IPS-18c (cell line): ENCODE results near the gene RCAN1.
"Not testable (repeated sequence)": the region's sequence is repeated elsewhere in the genome, so short reads cannot be mapped to it uniquely, and the experiment has no call there.

Experiments
- H3K4me3 ChIP-seq: 2 replicates; pipeline ENCODE4 v1.7.0; 2013; ENCODE audit warnings: low read depth, mild to moderate bottlenecking, low read length, moderate library complexity; ENCODE audit not compliant: insufficient read depth
- H3K9me3 ChIP-seq: one replicate; pipeline ENCODE4 v1.6.1; 2013; ENCODE audit warnings: mild to moderate bottlenecking, low read length, moderate library complexity; ENCODE audit not compliant: control insufficient read depth, insufficient read depth

RCAN1 gene

DNA sequence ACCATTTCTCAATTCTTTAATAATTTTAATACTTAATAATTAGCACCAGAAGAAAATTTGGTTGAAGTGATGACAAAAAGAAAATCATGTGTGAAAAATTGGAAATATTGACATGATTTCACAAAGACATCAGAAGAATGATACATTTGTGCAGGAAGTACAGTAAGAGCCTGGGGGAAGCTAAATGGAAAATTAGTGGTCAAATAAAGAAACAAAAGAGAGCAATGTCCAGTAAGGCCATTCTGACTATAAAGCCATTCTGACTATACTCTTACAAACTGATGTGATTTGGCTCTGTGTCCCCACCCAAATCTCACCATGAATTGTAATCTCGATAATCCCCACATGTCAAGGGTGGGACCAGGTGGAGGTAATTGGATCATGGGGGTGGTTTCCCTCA lies 54.3 kb downstream of the RCAN1 start:
- no peak overlapping the region for H3K4me3 ChIP-seq

DNA sequence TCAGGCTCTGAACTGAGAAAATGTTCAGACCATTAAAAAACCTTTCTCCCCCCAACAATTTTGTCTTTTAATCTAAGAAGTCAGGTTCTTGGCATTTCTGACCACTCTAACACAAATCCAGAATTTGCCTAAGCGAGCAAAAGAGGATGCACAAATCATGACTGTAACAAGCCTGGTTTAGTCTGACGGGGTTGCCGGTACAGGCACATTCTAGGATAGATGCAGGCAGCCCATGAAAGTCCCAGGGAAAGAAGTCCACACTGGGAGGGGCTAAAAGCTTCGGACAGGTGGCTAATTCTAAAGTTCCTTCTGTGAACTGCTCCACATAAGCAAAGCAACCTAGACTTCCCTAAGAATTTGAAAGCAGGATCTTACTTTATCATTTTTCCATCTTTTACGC lies 54.9 kb downstream of the RCAN1 start:
- no peak overlapping the region for H3K4me3 ChIP-seq
- H3K9me3 ChIP-seq, result no peaks in the 10 kb centered on the region

More for the DNA sequence above, 54.3 kb downstream of the RCAN1 start:
- H3K9me3 ChIP-seq, result no peaks in the 10 kb centered on the region

DNA sequence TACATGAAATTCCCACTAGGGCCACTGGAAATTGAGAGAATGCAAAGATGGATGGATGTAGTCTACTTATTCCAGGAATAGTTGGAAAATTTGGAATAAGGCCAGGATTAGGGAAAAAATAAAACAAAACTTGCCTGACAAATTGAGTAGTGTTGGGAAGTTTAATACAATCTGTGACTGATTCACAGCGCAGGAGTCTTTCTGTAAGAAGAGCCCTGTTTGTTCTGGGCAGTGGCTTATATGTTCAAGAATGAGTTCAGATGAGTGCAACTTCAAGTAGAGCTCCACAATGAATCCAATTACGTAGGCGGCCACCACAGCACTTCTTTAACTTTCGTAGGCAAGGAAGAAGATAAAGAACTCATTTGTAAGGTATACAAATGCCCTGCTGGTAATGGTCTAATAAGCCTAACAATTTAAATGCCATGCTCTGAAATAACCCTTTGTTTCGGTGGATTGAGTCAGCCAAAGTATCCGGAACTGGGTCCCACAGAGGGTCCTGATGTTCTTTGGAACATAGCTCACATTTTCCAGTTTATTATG lies 55.8 kb downstream of the RCAN1 start:
- H3K9me3 ChIP-seq, result peaks cover 3% of the 10 kb centered on the region
- no peak overlapping the region for H3K4me3 ChIP-seq

DNA sequence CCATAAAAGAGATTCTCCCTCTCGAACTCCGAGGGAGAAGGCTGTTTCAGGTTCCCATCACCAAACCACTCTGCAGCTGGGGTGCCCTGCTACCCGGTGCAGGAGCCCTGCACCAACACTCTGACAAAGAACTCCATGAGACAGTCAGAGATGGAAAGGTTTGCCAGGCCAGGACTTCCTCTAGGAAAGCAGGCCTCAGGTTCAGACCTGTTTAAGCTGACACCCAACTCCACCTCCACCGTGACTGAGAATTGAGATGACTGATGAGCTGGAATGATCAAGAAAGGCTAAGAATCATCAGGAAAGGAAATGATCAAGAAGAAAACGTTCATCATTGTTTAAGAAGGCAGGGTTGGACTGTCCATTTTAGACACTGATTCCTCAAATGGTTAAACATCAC lies 56.7 kb downstream of the RCAN1 start:
- no peak overlapping the region for H3K4me3 ChIP-seq
- H3K9me3 ChIP-seq, result peaks cover 3% of the 10 kb centered on the region

DNA sequence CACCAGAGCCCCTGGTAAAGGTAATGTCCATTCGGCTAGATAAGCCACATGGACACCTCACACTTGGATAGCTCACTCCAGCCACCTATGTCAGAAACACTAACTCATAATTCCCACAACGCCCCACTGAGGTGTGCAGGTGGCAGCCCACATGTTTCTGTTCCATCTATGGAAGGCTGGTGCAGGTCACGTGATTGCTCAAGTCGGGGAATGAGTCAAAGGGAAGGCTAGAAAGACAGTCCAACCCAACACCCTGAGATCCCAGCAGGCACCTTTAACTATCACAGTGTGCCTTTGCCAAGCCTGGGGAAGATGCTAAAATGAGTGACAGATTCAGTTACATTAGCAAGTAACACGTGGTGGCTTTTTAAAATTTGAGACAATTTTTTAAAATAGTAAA lies 57.7 kb downstream of the RCAN1 start:
- Histone ChIP-seq H3K9me3 (peaks cover 3% of the 10 kb centered on the region), H3K4me3 (no peak overlapping the region)

DNA sequence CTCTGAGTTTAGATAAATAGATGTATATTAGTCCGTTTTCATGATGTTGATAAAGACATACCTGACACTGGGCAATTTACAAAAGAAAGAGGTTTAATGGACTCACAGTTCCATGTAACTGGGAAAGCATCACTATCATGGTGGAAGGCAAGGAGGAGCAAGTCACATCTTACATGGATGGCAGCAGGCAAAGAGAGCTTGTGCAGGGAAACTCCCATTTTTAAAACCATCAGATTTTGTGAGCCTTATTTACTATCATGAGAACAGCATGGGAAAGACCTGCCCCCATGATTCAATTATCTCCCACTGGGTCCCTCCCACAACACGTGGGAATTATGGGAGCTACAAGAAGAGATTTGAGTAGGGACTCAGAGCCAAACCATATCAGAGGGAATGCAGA lies 60.2 kb downstream of the RCAN1 start:
- not testable (repeated sequence) for H3K4me3 ChIP-seq, H3K9me3 ChIP-seq

DNA sequence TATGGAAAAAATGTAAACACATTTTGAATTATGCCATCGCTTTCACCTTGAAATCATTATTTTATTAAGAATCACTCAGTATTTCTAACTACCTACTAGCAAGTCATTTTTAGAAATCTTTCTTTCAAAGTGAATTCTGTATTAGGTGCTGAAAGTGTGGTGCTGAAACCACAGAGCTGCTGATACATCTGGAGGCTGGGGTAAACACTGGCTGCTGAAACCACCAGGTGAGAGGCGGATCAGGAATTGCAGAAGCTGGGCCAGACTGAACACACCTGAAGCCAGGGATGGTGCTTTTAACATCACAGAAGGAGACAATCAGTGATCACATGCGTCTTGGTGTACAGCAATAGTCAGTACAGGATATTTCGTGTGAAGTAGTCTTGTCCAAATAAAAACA lies 60.7 kb downstream of the RCAN1 start:
- no peak overlapping the region for H3K4me3 ChIP-seq
- peaks cover 3% of the 10 kb centered on the region for H3K9me3 ChIP-seq

DNA sequence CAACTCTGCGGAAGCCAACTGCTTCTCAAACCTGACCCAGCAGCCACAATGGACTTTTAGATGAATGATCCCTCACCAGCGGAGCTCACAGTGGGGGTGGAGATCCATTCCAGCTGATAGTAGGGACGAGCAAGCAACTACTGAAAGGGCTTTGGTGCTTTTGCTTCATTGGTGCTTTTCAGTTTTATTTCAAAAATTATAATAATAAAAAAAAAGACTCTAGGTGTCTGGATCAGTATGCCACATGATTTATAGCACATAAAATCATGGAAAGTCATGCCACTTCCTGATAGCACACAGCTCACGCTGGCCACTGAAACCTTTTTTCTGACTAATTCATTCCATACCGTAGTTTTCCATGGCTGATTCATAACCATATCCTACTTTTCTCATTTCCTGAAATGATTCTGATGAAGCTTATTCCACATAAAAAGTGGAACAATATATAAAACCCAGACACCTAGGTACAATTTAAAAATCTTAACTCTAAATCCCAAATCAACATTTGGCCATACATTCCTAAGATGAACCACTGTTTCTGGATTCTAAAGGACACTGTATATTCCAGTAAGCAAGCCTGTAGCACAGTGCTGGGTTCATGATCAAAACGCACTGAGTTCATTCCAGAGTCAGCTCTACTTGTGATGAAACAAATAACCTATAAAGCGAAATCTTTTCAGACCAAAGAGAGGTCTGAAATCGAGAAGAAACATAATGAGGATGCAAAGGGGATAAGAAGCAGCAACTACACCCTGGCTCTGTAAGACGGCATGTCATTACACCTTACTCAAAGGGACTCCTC lies 61.6 kb downstream of the RCAN1 start:
- no peak overlapping the region for H3K4me3 ChIP-seq

DNA sequence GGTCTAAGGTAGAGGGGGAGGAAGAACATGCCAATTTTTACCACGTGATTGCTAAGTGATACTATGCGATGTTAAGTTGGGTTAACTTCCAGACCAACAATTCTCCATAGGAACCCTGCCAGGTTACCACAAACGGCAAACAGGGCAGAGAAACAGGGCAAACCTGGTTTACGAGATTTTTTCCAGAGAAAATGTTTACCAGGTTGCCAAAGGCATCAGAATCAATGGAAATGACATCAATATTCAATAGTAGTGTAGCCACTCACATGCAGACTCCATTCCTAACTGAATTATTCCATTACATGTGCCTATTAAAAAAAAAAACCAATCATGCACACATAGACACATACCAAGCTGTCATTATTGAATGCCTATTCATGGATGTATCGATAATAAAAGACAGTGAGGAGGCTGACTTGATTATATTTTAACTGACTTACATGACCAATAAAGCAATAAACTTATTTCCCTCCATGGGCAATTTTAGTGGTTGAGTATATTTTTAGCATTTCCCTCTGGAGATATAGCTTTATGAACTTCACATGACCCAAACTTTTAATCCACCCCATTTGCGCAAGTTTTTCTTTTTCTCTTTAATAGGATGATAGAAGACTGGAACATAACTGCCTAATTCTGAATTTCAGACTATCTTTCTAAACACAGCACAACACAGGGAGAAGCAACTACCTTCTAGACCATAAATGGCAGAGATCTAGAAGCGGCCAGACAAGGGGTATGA lies 62.4 kb downstream of the RCAN1 start:
- H3K4me3 ChIP-seq, result no peak overlapping the region
- H3K9me3 ChIP-seq, result peaks cover 3% of the 10 kb centered on the region

More for the DNA sequence above, 61.6 kb downstream of the RCAN1 start:
- peaks cover 3% of the 10 kb centered on the region for H3K9me3 ChIP-seq

DNA sequence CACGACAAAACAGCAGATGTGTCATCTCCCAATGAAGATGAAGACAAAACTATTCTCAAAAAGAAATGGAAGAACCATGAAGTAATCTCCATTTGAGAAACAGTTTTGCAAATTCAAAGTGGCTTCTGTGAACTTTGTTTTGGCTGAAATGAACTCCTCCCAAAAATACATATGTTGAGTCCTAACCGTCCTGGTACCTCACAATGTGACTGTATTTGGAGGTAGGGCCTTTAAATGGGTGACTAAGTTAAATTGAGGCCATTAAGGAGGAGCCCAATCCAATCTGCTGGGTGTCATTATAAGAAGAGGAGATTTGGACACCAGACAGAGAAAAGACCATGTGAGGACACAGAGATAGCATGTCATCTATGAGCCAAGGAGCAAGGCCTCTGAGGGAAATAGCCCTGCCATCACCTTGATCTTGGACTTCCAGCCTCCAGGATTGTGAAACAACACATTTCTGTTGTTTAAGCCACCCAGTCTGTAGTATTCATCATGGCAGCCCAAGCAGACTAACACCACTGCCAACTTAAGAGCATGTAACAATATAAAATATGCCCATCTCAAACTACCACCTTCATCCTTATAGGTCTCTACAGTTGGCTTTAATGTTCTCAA lies 64.6 kb downstream of the RCAN1 start:
- peaks cover 3% of the 10 kb centered on the region for H3K9me3 ChIP-seq
- H3K4me3 ChIP-seq, result no peak overlapping the region

DNA sequence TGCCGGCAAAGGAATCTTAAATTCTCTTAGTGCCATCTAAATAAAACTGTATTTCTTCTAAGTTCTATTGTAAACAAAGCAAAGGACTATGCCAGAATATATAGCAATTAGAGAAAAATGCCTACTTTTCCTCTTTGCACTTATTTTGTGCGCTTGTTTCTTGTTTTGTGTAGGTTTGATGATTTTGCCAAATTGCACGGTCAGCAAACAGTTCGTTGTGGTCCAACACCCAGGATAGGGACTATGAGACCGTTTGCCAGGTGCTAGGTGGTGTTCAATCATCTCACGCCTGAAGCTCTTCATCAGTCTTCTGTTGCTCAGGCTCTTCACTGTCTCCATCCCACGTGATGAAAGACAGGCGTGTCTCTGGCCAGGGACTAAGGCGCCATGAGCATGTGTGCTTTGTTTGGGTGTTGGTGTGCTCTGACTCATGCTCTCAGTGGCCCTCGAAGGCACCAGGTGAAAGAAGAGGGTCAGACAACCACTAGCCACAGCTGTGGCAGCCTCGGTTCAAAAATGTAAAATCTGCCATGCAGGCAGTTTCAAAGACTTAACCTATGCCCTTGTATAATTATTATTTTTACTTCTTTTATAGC lies 66.0 kb downstream of the RCAN1 start:
- no peak overlapping the region for H3K4me3 ChIP-seq

DNA sequence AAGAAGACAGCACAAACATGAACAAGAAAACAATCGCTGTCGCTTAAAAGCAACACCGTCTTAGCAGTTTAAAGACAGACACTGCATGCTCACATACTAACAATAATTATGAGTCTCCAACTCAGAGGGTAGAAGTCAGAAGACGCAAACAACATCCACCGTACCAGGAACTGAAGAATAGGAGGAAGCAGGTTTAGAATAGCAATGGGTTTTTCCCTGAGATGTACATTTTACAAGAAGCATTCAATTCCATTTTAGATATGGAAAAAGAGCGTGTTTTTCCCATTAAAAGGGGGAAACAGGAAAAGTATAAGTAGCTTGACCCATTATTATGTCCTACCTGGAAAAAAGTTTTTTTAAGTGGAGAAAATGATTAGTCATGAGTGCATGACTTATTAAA lies 68.4 kb downstream of the RCAN1 start:
- peaks cover 3% of the 10 kb centered on the region for H3K9me3 ChIP-seq
- H3K4me3 ChIP-seq, result no peak overlapping the region

More for the DNA sequence above, 66.0 kb downstream of the RCAN1 start:
- peaks cover 3% of the 10 kb centered on the region for H3K9me3 ChIP-seq

DNA sequence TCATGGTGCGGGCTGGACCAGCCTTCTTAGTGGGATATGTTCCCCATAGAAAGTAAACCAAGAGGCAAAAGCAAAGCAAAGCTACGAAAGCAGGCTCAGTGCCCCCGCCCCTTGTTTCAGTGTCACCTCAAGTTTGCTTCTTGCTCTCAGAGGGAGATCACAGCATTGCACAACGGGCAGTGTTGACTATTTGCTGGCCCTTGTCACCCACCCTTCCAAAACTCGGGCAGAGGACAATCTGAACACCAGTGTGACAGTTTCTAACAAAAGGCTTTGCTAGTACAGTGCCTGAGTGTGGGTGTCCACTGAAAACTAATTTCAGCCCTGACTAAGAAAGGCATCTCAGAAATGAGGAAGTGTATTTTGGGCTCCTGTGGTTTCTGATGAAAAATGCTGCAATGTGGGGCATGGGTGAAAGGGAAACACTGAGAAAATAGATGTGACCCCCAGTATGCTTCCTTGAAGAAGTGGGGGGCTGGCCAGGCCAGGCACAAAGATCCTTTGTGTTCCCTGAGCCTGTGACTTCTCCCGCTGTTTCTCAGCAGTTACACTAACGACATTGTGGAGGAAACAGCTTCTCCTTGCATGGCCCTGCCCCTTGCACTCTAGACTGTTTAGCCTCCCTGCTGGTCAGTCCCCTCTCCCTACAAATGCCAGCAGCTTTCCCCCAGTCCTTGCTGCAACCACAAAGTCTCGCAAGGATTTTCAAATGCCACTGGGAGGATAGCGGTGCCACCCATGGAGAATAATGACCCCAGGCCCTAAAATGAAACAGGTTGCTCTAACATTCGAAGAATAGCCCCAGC lies 69.6 kb downstream of the RCAN1 start:
- Histone ChIP-seq H3K4me3 (no peak overlapping the region), H3K9me3 (peaks cover 3% of the 10 kb centered on the region)

DNA sequence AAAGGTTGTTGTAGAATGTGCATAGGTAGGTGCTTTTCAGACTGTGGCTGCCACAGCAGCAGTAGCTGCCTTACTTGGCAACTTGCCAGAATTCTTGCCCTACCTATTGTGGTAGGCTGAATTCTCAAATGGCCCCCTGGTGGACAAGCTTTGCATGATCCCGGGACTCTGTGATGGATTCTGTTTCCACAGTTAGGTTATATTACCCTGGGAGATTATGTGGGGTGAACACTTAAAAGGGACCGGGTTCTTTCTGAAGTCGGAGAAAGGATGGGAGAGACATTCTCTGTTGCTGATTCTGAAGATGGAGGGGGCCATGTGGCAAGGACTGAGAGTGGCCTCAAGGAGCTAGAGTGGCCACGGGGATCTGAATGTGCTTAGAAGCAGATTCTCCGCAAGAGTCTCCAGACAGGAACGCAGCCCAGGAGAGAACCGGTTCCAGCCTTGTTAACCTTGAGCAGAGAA lies 70.8 kb downstream of the RCAN1 start:
- H3K4me3 ChIP-seq, result no peak overlapping the region

DNA sequence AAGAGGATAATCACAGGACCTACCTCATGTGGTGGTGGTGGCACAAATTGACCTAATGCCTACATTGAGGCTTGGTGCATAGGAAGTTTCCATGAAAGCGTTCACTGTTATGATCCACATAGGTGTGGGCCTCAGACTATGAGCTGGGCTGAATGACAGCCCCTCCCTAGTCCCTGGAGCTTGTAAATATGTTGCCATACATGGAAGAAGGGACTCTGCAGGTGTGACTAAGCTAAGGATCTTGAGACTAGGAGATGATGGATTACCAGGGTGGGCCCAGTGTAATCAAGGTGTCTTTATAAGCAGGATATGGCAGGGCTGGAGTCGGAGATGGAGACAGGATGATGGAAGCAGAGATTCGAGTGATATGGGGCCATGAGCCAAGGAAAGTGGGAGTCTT lies 71.9 kb downstream of the RCAN1 start:
- Histone ChIP-seq H3K4me3 (no peak overlapping the region), H3K9me3 (peaks cover 3% of the 10 kb centered on the region)

More for the DNA sequence above, 70.8 kb downstream of the RCAN1 start:
- H3K9me3 ChIP-seq, result peaks cover 3% of the 10 kb centered on the region

DNA sequence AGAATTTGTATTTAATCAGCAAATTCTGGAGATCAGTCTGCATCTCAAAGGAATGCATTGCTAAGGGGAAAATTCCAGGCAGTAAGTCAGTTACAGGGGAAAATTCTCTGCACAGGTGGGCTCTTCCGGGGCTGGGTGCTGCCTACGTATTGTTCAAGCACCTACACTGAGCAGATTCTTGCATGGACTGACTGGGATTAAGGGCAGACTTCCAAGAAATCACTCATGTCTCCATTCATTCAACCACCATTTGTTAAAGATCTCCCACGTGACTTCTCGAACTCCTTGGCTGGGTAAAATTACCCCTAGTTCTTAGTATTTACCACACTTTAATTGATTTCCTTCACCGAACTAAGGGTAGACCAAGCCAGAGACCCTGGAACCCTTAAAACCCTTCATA lies 74.7 kb downstream of the RCAN1 start:
- Histone ChIP-seq H3K9me3 (peaks cover 3% of the 10 kb centered on the region), H3K4me3 (no peak overlapping the region)

DNA sequence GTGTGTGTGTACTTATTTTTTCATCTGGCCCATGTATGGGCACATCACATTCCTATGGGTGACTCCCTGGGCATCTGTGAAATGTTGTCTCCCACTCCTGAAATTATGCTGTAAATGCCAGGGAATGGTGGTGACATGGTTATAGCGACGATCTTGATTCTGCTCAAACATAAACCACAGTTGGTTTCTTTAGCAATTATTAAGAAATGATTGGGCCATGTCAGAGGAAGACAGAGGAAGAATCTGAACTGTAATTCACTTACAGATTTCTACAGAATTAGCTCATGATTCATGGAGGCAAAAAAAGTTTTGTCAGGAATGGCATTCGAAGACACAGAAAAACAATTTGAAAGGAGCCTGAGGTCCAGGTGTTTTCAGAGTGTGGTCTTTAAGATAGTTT lies 77.1 kb downstream of the RCAN1 start:
- peaks cover 3% of the 10 kb centered on the region for H3K9me3 ChIP-seq
- H3K4me3 ChIP-seq, result no peak overlapping the region
